ENCODE results near the gene HNF4A.

HNF4A gene

GRCh38 chr20:44328428-44328827 is 27.1 kb upstream of the HNF4A start (continued):
- TF ChIP-seq ZNF518A (tag by site-specific recombination; conservative IDR thresholded peaks at IDR 0.05; ENCODE audit: low read depth) (no peak), KLF17 (tag by site-specific recombination; IDR thresholded peaks at IDR 0.05) (no peak), ZNF146 (tag by site-specific recombination; IDR thresholded peaks at IDR 0.05) (no peak), ZNF26 (tag by site-specific recombination; IDR thresholded peaks at IDR 0.05) (no peak), ZNF148 (tag by site-specific recombination; IDR thresholded peaks at IDR 0.05; ENCODE audit: borderline replicate concordance) (no peak), KLF9 (tag by site-specific recombination; IDR thresholded peaks at IDR 0.05; ENCODE audit: low read depth) (no peak), ZNF645 (tag by site-specific recombination; IDR thresholded peaks at IDR 0.05) (no peak), BCL11A (tag by site-specific recombination; IDR thresholded peaks at IDR 0.05; ENCODE audit: low read depth) (no peak), KLF1 (tag by site-specific recombination; IDR thresholded peaks at IDR 0.05) (no peak), ZNF10 (tag by site-specific recombination; IDR thresholded peaks at IDR 0.05) (no peak), SCRT1 (tag by site-specific recombination; IDR thresholded peaks at IDR 0.05; ENCODE audit: borderline replicate concordance) (no peak), ZNF114 (tag by site-specific recombination; IDR thresholded peaks at IDR 0.05) (no peak), ZNF521 (tag by site-specific recombination; IDR thresholded peaks at IDR 0.05) (no peak), OSR2 (tag by site-specific recombination; IDR thresholded peaks at IDR 0.05) (no peak), ZBTB8A (tag by site-specific recombination; IDR thresholded peaks at IDR 0.05) (no peak), ZNF580 (tag by site-specific recombination; IDR thresholded peaks at IDR 0.05) (no peak)
